Coronary artery (tissue), 2 donors: ENCODE data around the gene CREB5.

Source experiments
- DNase-seq: peaks from one replicate; pipeline ENCODE4 v3.0.0-alpha.2; 2017; ENCODE audit warnings: low spot score
- H3K27ac ChIP-seq, 2 donors: fragments of 200-600 bp; sonication (generic); one replicate each; pipeline ENCODE4 v1.5.1; 2016 to 2019
- H3K4me3 ChIP-seq: fragments of 200-600 bp; sonication (generic); 2 replicates; pipeline ENCODE4 v1.5.1; 2016; ENCODE audit warnings: mild to moderate bottlenecking, moderate library complexity
- CTCF ChIP-seq: fragments of 200-600 bp; sonication (generic); IDR thresholded peaks from one replicate; pipeline ENCODE4 v1.5.1; 2019; ENCODE audit warnings: antibody characterized with exemption

Gene CREB5

DNA sequence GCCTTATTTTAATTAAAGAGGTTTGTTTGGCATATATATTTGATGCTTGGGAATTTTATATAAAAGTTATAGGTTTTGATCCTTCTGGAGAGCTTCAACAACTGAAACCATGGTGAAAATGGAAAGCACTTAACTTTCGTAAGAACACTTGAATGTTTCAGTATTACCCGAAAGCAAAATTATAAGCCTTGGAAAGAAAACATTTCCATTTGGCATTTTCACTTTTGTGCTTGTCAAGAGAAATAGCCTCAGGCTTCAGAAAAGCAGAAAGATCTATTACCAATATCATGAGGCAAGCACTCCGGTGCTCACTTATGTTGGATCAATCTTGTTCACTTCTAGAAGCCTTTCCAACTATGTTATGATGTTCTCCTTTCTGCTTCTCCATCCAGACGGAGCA, 289.9 kb downstream of the CREB5 start:
- no peak for TF ChIP-seq CTCF
- Histone ChIP-seq H3K27ac (no peak overlapping the region), H3K4me3 (no peak overlapping the region)
- DNase-seq = no peak

GRCh38 chr7:28703037-28703765, 290.9 kb downstream of the CREB5 start:
- H3K27ac ChIP-seq = no peak overlapping the region
- TF ChIP-seq CTCF = no peak
- no peak overlapping the region for H3K4me3 ChIP-seq
- DNase-seq = no peak

DNA sequence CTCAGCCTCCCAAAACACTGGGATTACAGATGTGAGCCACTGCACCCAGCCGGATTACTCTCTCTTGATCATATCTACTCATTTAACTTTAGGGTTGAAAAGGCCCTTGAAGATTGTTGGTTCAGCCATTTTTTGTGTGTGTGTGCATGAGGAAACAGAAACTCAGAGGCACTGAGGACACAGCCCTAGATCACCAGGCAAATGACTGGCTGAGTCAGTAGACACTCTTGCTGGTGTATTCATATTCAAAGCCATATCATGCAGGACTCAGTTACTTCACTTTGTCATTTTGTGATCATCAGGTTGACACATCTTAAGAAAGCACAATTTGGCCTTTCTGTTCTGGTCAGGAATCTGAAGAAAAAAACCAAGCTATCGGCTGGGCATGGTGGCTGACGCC, 292.4 kb downstream of the CREB5 start:
- no peak for DNase-seq
- TF ChIP-seq CTCF = no peak
- Histone ChIP-seq H3K27ac (no peak overlapping the region), H3K4me3 (no peak overlapping the region)

GRCh38 chr7:28705350-28705749, 293.0 kb downstream of the CREB5 start:
- DNase-seq = no peak
- no peak overlapping the region for H3K4me3 ChIP-seq
- no peak for TF ChIP-seq CTCF
- no peak overlapping the region for H3K27ac ChIP-seq

DNA sequence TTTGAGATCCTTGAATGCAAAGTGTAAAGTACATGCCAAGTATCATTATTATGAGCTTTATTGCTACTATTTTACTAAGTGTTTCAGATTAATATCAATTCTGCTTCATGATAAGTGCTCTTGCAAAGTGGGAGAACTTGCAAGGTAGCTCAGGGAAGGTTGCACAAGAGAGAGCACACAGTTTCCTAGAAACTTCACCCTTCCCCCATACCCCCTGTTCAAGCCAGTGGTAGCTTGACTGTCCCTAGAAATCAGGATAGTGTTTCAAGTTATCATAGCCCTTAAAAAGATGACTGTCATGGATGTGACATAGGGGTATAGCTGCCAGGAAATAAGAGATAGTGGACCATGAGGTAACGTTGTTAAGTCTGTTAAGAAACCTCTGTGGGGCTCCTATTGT, 294.3 kb downstream of the CREB5 start:
- H3K27ac ChIP-seq = no peak overlapping the region
- TF ChIP-seq CTCF = no peak
- no peak for DNase-seq
- no peak overlapping the region for H3K4me3 ChIP-seq

- H3K27ac ChIP-seq = no peak overlapping the region
- H3K4me3 ChIP-seq = no peak overlapping the region
- DNase-seq = no peak
- TF ChIP-seq CTCF = no peak
These were observed 295.0 kb downstream of the CREB5 start for GRCh38 chr7:28707291-28707690.
